ENCODE results near the gene CAMTA1. TPM values are rescaled to one million over a fixed set of nuclear protein-coding genes. Genes with fewer than 3 reads are reported as not detected.

CAMTA1 gene
- total and polyA plus RNA-seq, 9 of the 15 experiments (the other 6 are each of a cell fraction or from before 2014, with no cell fraction given), result 43.9 to 161 (median 65.9) TPM

GRCh38 chr1:7285856-7286454, 500.7 kb downstream of the CAMTA1 start:
- FAIRE-seq, result no peak
- in situ Hi-C loops (cut with MboI), result no loop called here

More at GRCh38 chr1:7285856-7286454, 500.7 kb downstream of the CAMTA1 start:
- Histone ChIP-seq H3K9me1 (ENCODE audit: control insufficient read depth, insufficient read depth, low read length) (no peaks in the 10 kb centered on the region), H3K9ac (ENCODE audit: insufficient read depth in 1 of 2, low read depth in 2 of 2, low read length in 2 of 2) (no peak overlapping the region), H3K79me2 (ENCODE audit: control insufficient read depth, insufficient read depth, low read length) (no peaks in the 10 kb centered on the region), H3K4me2 (ENCODE audit: insufficient read depth, low read length) (no peak overlapping the region), H3K36me3 (ENCODE audit: control insufficient read depth, insufficient read depth, low read length) (no peaks in the 10 kb centered on the region), H3K4me1 (replicated peaks in 1 of 2; ENCODE audit: control insufficient read depth in 2 of 2, insufficient read depth in 2 of 2, low read length in 2 of 2) (no peaks in the 10 kb centered on the region), H3K4me3 (no peak overlapping the region), H3K27me3 (ENCODE audit: control insufficient read depth in 2 of 2, insufficient read depth in 2 of 2, low read length in 2 of 2) (peaks cover 0 to 6% of the 10 kb centered on the region in 2 experiments; a peak in 2 of 5 replicates), H3K27ac (ENCODE audit: extremely low read depth, low read depth, low read length) (no peak overlapping the region), H2AFZ (ENCODE audit: low read depth, low read length) (no peak overlapping the region), H3K9me3 (replicated peaks; ENCODE audit: control insufficient read depth, insufficient read depth, low read depth, low read length) (no peaks in the 10 kb centered on the region), H4K20me1 (replicated peaks; ENCODE audit: control insufficient read depth, insufficient read depth, low read length) (peaks cover 6% of the 10 kb centered on the region; the same call in 1 of the 2 replicates)
- TF ChIP-seq CREM (IDR thresholded peaks at IDR 0.05; ENCODE audit: low read depth), result no peak
- TF ChIP-seq FOS (IDR thresholded peaks at IDR 0.05; ENCODE audit: extremely low read depth, insufficient read length), result no peak
- no peak for TF ChIP-seq DNMT1 (IDR thresholded peaks at IDR 0.05)
- no peak for TF ChIP-seq DACH1 (IDR thresholded peaks at IDR 0.05; ENCODE audit: partially characterized antibody)
- no peak for TF ChIP-seq BRD9 (IDR thresholded peaks at IDR 0.05; ENCODE audit: low read depth, partially characterized antibody)
- no peak for TF ChIP-seq COPS2 (conservative IDR thresholded peaks at IDR 0.05)
- TF ChIP-seq CEBPG (CRISPR knock-in tag; IDR thresholded peaks at IDR 0.05), result no peak
- no peak for TF ChIP-seq CEBPG (tag; conservative IDR thresholded peaks at IDR 0.05 in 1 of 2, IDR thresholded peaks at IDR 0.05 in 1 of 2)
- TF ChIP-seq NEUROD1 (IDR thresholded peaks at IDR 0.05; ENCODE audit: borderline replicate concordance, low read depth, low read length, partially characterized antibody), result no peak
- TF ChIP-seq YY1 (IDR thresholded peaks at IDR 0.05; ENCODE audit: borderline replicate concordance in 1 of 3, control insufficient read depth in 1 of 3, extremely low read depth in 1 of 3, insufficient read depth in 3 of 3, insufficient read length in 1 of 3, insufficient replicate concordance in 2 of 3, low read depth in 1 of 3, low read length in 2 of 3), result no peak
- TF ChIP-seq, protein P1, sequence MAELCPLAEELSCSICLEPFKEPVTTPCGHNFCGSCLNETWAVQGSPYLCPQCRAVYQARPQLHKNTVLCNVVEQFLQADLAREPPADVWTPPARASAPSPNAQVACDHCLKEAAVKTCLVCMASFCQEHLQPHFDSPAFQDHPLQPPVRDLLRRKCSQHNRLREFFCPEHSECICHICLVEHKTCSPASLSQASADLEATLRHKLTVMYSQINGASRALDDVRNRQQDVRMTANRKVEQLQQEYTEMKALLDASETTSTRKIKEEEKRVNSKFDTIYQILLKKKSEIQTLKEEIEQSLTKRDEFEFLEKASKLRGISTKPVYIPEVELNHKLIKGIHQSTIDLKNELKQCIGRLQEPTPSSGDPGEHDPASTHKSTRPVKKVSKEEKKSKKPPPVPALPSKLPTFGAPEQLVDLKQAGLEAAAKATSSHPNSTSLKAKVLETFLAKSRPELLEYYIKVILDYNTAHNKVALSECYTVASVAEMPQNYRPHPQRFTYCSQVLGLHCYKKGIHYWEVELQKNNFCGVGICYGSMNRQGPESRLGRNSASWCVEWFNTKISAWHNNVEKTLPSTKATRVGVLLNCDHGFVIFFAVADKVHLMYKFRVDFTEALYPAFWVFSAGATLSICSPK (IDR thresholded peaks at IDR 0.05; ENCODE audit: borderline replicate concordance), result no peak
- TF ChIP-seq POLR2AphosphoS2 (IDR thresholded peaks at IDR 0.05; ENCODE audit: low read length), result no peak
- no peak for TF ChIP-seq NCOA4 (IDR thresholded peaks at IDR 0.05; ENCODE audit: partially characterized antibody)
- TF ChIP-seq KAT7 (CRISPR knock-in tag; IDR thresholded peaks at IDR 0.05; ENCODE audit: borderline replicate concordance), result no peak
- ChIA-PET POLR2A (interaction anchor here (0.9 kb wide), 1 partner anchor 8 kb away, joined by 3 read pairs; no protein-coding TSS in a partner anchor), CTCF (ENCODE audit: low intra/inter-chr PET ratio) (no interaction called here)
- ATAC-seq (no peak), DNase-seq (ENCODE audit: extremely low read depth in 1 of 4, low spot score in 3 of 4) (no peak)
- WGBS (ENCODE audit: insufficient coverage, low coverage, missing lambda C conversion rate), result under 1% methylated on average over 10 of the region's 10 CpGs
- BruUV-seq (replicated peaks), result no TSS peak
- intact Hi-C loops (cut with micrococcal nuclease), result no loop called here
